Thoracic aorta (tissue), 2 donors: ENCODE results near the gene FRMD5. TPM values are rescaled to one million over a fixed set of nuclear protein-coding genes. Genes with fewer than 3 reads are reported as not detected.

ENCODE experiments used
- ATAC-seq: fragments of 150-250 bp; one replicate; pipeline ENCODE4 v1.8.0; 2017; ENCODE audit warnings: low read depth; ENCODE audit not compliant: insufficient number of reproducible peaks, low FRiP score
- DNase-seq: peaks from one replicate; pipeline ENCODE4 v3.0.0-alpha.2; 2020; ENCODE audit warnings: low spot score
- H3K27ac ChIP-seq, 2 donors: fragments of 200-600 bp; sonication (generic); 1 replicate in 1 of 2; 2 replicates in 1 of 2; pipeline ENCODE4 v1.5.1; 2016; ENCODE audit warnings: mild to moderate bottlenecking in 2 of 2, moderate library complexity in 2 of 2
- H3K27me3 ChIP-seq: fragments of 200-600 bp; sonication (generic); replicated peaks from 2 replicates; pipeline ENCODE4 v1.6.0; 2016; ENCODE audit warnings: mild to moderate bottlenecking; ENCODE audit not compliant: insufficient read depth
- H3K36me3 ChIP-seq: fragments of 200-600 bp; sonication (generic); one replicate; pipeline ENCODE4 v1.5.1; 2016
- H3K4me1 ChIP-seq, 2 donors: fragments of 200-600 bp; sonication (generic); 1 replicate in 1 of 2; 2 replicates in 1 of 2; pipeline versions ENCODE4 v1.5.1 to v1.6.0; 2016; ENCODE audit warnings: low read depth in 2 of 2, mild to moderate bottlenecking in 1 of 2; ENCODE audit not compliant: control insufficient read depth in 1 of 2
- H3K4me3 ChIP-seq: fragments of 200-600 bp; sonication (generic); 2 replicates; pipeline ENCODE4 v1.5.1; 2016; ENCODE audit warnings: mild to moderate bottlenecking
- H3K9me3 ChIP-seq: fragments of 200-600 bp; sonication (generic); 2 replicates; pipeline ENCODE4 v1.5.1; 2016
- CTCF ChIP-seq: fragments of 200-600 bp; sonication (generic); IDR thresholded peaks from one replicate; pipeline ENCODE4 v1.5.1; 2019; ENCODE audit warnings: antibody characterized with exemption
- total RNA-seq, 2 donors: library from RNA; depleted of rRNA; stranded (reverse); fragments of >200 nt; gene quantifications; one replicate each; pipeline versions ENCODE4 v1.1.0 to v1.2.3, GENCODE V29; 2016

FRMD5 gene
- total RNA-seq, 2 donors from 2014 or later = 0.27 TPM; not detected in 1

- DNase-seq (no peak), ATAC-seq (no peak)
- H3K27me3 ChIP-seq = no peaks in the 10 kb centered on the region
- no peak overlapping the region for H3K27ac ChIP-seq
- H3K9me3 ChIP-seq = no peaks in the 10 kb centered on the region
- no peak for TF ChIP-seq CTCF
- H3K36me3 ChIP-seq = no peaks in the 10 kb centered on the region
- no peak overlapping the region for H3K4me3 ChIP-seq
- no peaks in the 10 kb centered on the region for H3K4me1 ChIP-seq
Measured at GRCh38 chr15:44130778-44131177, 64.3 kb downstream of the FRMD5 start.

GRCh38 chr15:44129911-44130310 is 65.2 kb downstream of the FRMD5 start:
- no peak overlapping the region for H3K27ac ChIP-seq
- no peak for TF ChIP-seq CTCF
- H3K4me3 ChIP-seq = no peak overlapping the region
- no peaks in the 10 kb centered on the region for H3K4me1 ChIP-seq
- no peaks in the 10 kb centered on the region for H3K9me3 ChIP-seq
- no peak for DNase-seq
- no peaks in the 10 kb centered on the region for H3K36me3 ChIP-seq
- no peaks in the 10 kb centered on the region for H3K27me3 ChIP-seq
- no peak for ATAC-seq

GRCh38 chr15:44128443-44128842 is 66.6 kb downstream of the FRMD5 start:
- DNase-seq (no peak), ATAC-seq (no peak)

GRCh38 chr15:44125879-44126278 is 69.2 kb downstream of the FRMD5 start:
- no peak for TF ChIP-seq CTCF
- Histone ChIP-seq H3K4me1 (no peaks in the 10 kb centered on the region), H3K27me3 (no peaks in the 10 kb centered on the region), H3K36me3 (no peaks in the 10 kb centered on the region), H3K9me3 (no peaks in the 10 kb centered on the region), H3K4me3 (no peak overlapping the region), H3K27ac (no peak overlapping the region)
- DNase-seq (no peak), ATAC-seq (no peak)

More at GRCh38 chr15:44128443-44128842, 66.6 kb downstream of the FRMD5 start:
- H3K36me3 ChIP-seq = no peaks in the 10 kb centered on the region
- H3K27ac ChIP-seq = no peak overlapping the region
- H3K4me1 ChIP-seq = no peaks in the 10 kb centered on the region
- no peak overlapping the region for H3K4me3 ChIP-seq
- no peak for TF ChIP-seq CTCF
- H3K9me3 ChIP-seq = no peaks in the 10 kb centered on the region
- no peaks in the 10 kb centered on the region for H3K27me3 ChIP-seq

- DNase-seq (no peak), ATAC-seq (no peak)
- Histone ChIP-seq H3K27ac (no peak overlapping the region), H3K36me3 (no peaks in the 10 kb centered on the region), H3K4me3 (no peak overlapping the region), H3K4me1 (peaks cover 0 to 9% of the 10 kb centered on the region in 2 donors), H3K27me3 (no peaks in the 10 kb centered on the region), H3K9me3 (no peaks in the 10 kb centered on the region)
- no peak for TF ChIP-seq CTCF
Measured at GRCh38 chr15:44102675-44103254, 92.3 kb downstream of the FRMD5 start.
